Heart left ventricle (tissue), 13 donors: ENCODE measurements around the gene C19orf12.

Experiments
- CTCF ChIP-seq, 12 donors: fragments of 200-600 bp; sonication (generic) in 4 of 12; IDR thresholded peaks; one replicate each; pipeline versions ENCODE4 v1.5.0 to v1.8.0; 2018 to 2022; ENCODE audit warnings: antibody characterized with exemption in 12 of 12, mild to moderate bottlenecking in 5 of 12
- POLR2A ChIP-seq, 2 donors: fragments of 450-650 bp; IDR thresholded peaks; one replicate each; pipeline ENCODE4 v1.6.1; 2017; ENCODE audit warnings: antibody characterized with exemption in 2 of 2, mild to moderate bottlenecking in 2 of 2, moderate library complexity in 2 of 2
- donor health status: ischemic (EF 13 %, LVEDD 7.1; RV severe dilation, severe dysfunction).
- donor health status: DM: no; HTN: yes; CAD: no.
- donor health status: DM: no; HTN: no; CAD: no.
- donor health status: ischemic (EF 25% LVEDD 6.9; RV normal size, moderate dysfunction).
- donor health status: ischemic (EF 25% LVEDD 5.7; RV mildly dilated, moderate dysfunction).
- donor health status: ischemic (EF 35%, LVEDD 5.7; RV mildly dilated, moderate dysfunction).
- donor health status: nonischemic (EF 11% LVEDD 7.7; RV severe dilation, severe dysfunction).
- donor health status: DM: yes; HTN: yes; CAD: no.
- donor health status: PGD.
- donor health status: ischemic (EF 29% LVEDD 5.4; RV normal size, mild dysfunction).
- donor health status: nonischemic (EF 23%, LVEDD 6.1; RV moderate dilation, normal function).

- TF ChIP-seq CTCF (IDR thresholded peaks at IDR 0.05) (no peak), POLR2A (IDR thresholded peaks at IDR 0.05) (no peak)
Measured at GRCh38 chr19:29660835-29661234, 54.2 kb downstream of the C19orf12 start.
